A673 (cell line): ENCODE results near the gene TIMM13. TPM values are rescaled to one million over a fixed set of nuclear protein-coding genes. Genes with fewer than 3 reads are reported as not detected.

ENCODE experiments used
- BruUV-seq: library from RNA; stranded (reverse); fragments of 400-500 nt; replicated peaks from 2 replicates; lab custom pipeline; 2021; lab: Mats Ljungman, UMichigan
- CTCF ChIA-PET: fragments of 300-600 bp; sonication (Branson Sonifier 250); formaldehyde crosslinking; loops from one replicate; lab custom pipeline; 2022; ENCODE audit warnings: antibody characterized with exemption; lab: Charles Lee
- POLR2A ChIA-PET: fragments of 300-600 bp; sonication (Branson Sonifier 250); formaldehyde crosslinking; loops from one replicate; lab custom pipeline; 2022; ENCODE audit warnings: antibody characterized with exemption; ENCODE audit not compliant: low non-redundant PET; lab: Charles Lee
- DNase-seq: peaks from one replicate; pipeline ENCODE4 v3.0.0-alpha.2; 2015; ENCODE audit warnings: low spot score
- H3K27ac ChIP-seq: fragments of 200-600 bp; sonication (generic); 2 replicates; pipeline ENCODE4 v1.5.1; 2016; ENCODE audit warnings: mixed run types, low read depth, mild to moderate bottlenecking, mixed read lengths, antibody characterized with exemption, low read length; ENCODE audit not compliant: poor library complexity, severe bottlenecking
- H3K27me3 ChIP-seq: fragments of 200-600 bp; sonication (generic); replicated peaks from 2 replicates; pipeline ENCODE4 v1.6.1; 2017; ENCODE audit warnings: mixed run types, low read depth, mild to moderate bottlenecking, mixed read lengths, antibody characterized with exemption, low read length; ENCODE audit not compliant: insufficient read depth, poor library complexity
- H3K36me3 ChIP-seq: fragments of 200-600 bp; sonication (generic); 2 replicates; pipeline ENCODE4 v1.6.1; 2016; ENCODE audit warnings: mixed run types, mild to moderate bottlenecking, mixed read lengths, antibody characterized with exemption, low read length; ENCODE audit not compliant: insufficient read depth, poor library complexity, severe bottlenecking
- H3K4me1 ChIP-seq: fragments of 200-600 bp; sonication (generic); 2 replicates; pipeline ENCODE4 v1.6.1; 2017; ENCODE audit warnings: mixed run types, mild to moderate bottlenecking, mixed read lengths, antibody characterized with exemption, low read length; ENCODE audit not compliant: insufficient read depth, poor library complexity, severe bottlenecking
- H3K4me3 ChIP-seq: fragments of 200-600 bp; sonication (generic); 2 replicates; pipeline ENCODE4 v1.5.1; 2016; ENCODE audit warnings: low read depth, mixed run types, mild to moderate bottlenecking, mixed read lengths, low read length; ENCODE audit not compliant: poor library complexity, severe bottlenecking
- H3K9me3 ChIP-seq: fragments of 200-600 bp; sonication (generic); 2 replicates; pipeline ENCODE4 v1.6.1; 2016; ENCODE audit warnings: mixed run types, low read depth, mild to moderate bottlenecking, mixed read lengths, antibody characterized with exemption, low read length; ENCODE audit not compliant: poor library complexity, severe bottlenecking
- EZH2 ChIP-seq: fragments of 200-600 bp; sonication (generic); IDR thresholded peaks from 2 replicates; pipeline ENCODE4 v1.6.1; 2017; ENCODE audit warnings: borderline replicate concordance, low read depth, mild to moderate bottlenecking, mixed read lengths, antibody characterized with exemption, low read length; ENCODE audit not compliant: poor library complexity, severe bottlenecking
- intact Hi-C: fragments of 100-400 bp; cut with micrococcal nuclease; formaldehyde crosslinking; loops from one replicate; pipeline ENCODE4 v1.10.0; 2022; ENCODE audit not compliant: unreplicated experiment
- total RNA-seq: library from RNA; stranded (reverse); gene quantifications from 2 replicates; pipeline ENCODE4 v1.2.3, GENCODE V29; 2021
- TF ChIP-seq, protein P1 (sequence below): fragments of 300-800, 200-600 bp; sonication (generic); conservative IDR thresholded peaks from 2 replicates; pipeline ENCODE4 v1.5.1; 2017; ENCODE audit warnings: low read depth, mild to moderate bottlenecking, antibody characterized with exemption, low read length, moderate library complexity, mixed read lengths

The TIMM13 gene
- total RNA-seq, 1 experiment from 2014 or later = 213 TPM

DNA sequence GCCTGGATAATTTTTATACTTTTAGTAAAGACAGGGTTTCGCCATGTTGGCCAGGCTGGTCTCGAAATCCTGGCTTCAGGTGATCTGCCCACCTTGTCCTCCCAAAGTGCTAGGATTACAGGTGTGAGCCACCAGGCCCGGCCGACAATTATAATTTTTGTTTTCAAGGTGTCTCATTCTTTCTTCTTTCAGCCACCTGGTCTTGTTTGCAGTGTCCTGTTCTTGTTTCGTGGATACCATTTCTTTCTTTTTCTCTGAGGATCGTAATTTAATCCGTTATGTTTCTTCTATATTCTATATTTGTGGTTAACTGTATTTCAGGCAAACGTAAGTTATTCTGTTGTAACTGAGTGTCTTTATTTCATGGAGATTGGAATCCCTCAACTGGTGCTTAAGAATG lies 15.7 kb downstream of the TIMM13 start:
- H3K36me3 ChIP-seq = peaks cover 4% of the 10 kb centered on the region
- intact Hi-C loops = no loop called here
- H3K4me1 ChIP-seq = no peaks in the 10 kb centered on the region
- no peaks in the 10 kb centered on the region for H3K27me3 ChIP-seq
- no peak overlapping the region for H3K27ac ChIP-seq
- no peak overlapping the region for H3K4me3 ChIP-seq
- BruUV-seq = no TSS peak
- ChIA-PET CTCF (interaction anchor here (0.6 kb wide), 1 partner anchor 256 kb away, joined by 7 read pairs; no protein-coding TSS in a partner anchor), POLR2A (interaction anchor here (0.6 to 0.7 kb wide), 2 partner anchors 11 to 585 kb away, joined by 3 to 14 read pairs; no protein-coding TSS in a partner anchor)
- TF ChIP-seq EZH2 = no peak
- TF ChIP-seq, protein P1, sequence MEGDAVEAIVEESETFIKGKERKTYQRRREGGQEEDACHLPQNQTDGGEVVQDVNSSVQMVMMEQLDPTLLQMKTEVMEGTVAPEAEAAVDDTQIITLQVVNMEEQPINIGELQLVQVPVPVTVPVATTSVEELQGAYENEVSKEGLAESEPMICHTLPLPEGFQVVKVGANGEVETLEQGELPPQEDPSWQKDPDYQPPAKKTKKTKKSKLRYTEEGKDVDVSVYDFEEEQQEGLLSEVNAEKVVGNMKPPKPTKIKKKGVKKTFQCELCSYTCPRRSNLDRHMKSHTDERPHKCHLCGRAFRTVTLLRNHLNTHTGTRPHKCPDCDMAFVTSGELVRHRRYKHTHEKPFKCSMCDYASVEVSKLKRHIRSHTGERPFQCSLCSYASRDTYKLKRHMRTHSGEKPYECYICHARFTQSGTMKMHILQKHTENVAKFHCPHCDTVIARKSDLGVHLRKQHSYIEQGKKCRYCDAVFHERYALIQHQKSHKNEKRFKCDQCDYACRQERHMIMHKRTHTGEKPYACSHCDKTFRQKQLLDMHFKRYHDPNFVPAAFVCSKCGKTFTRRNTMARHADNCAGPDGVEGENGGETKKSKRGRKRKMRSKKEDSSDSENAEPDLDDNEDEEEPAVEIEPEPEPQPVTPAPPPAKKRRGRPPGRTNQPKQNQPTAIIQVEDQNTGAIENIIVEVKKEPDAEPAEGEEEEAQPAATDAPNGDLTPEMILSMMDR = no peak
- DNase-seq = no peak
- no peaks in the 10 kb centered on the region for H3K9me3 ChIP-seq

DNA sequence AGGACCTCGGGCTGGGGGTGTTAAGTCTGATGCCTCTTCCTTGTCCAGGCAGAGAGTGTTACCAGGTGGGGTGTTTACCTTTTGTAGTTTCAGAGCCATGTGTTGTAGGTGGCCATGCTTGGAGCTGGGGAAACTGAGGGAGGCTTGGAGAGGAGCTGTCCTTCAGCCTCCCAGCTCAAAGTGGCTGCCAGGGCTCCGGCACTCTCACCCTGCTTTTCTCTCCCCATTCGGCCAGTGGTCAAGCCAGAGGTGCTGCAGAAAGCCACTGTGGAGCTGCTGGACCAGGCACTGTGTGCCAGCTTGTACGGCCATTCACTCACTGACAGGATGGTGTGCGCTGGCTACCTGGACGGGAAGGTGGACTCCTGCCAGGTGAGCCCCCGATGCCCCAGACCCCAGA lies 17.4 kb downstream of the TIMM13 start:
- intact Hi-C loops = no loop called here
- POLR2A ChIA-PET = no interaction called here
- Histone ChIP-seq H3K27me3 (no peaks in the 10 kb centered on the region), H3K36me3 (no peaks in the 10 kb centered on the region), H3K4me3 (no peak overlapping the region), H3K9me3 (no peaks in the 10 kb centered on the region), H3K4me1 (no peaks in the 10 kb centered on the region), H3K27ac (no peak overlapping the region)
- no peak for DNase-seq
- BruUV-seq = no TSS peak
- CTCF ChIA-PET = no interaction called here
- TF ChIP-seq EZH2 = no peak
- TF ChIP-seq, protein P1 = no peak

DNA sequence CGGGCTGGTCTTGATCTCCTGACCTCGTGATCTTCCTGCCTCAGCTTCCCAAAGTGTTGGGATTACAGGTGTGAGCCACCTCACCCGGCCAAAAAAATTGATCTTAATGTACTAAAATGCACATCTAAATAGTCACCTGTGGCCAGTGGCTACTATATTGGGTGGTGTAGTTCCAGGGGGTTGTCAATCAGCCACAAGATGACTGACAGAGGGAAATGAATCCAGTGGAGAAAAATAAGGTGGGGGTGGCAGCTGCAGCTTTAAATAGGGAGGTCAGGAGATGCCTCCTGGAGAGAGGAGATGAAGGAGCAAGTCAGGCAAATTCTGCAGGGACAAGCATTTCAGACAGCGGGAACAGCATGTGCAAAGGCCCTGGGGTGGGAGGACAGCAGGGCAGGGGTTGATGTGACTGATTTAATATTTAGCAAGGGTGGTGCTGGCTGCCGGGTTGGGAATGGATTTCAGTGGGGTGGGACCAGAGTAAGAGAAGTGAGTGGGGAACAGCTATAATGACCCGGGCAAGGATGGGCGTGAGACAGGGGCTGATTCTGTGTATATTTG lies 18.0 kb downstream of the TIMM13 start:
- CTCF ChIA-PET = no interaction called here
- Histone ChIP-seq H3K4me1 (no peaks in the 10 kb centered on the region), H3K36me3 (no peaks in the 10 kb centered on the region), H3K9me3 (no peaks in the 10 kb centered on the region), H3K27ac (no peak overlapping the region), H3K4me3 (no peak overlapping the region), H3K27me3 (no peaks in the 10 kb centered on the region)
- intact Hi-C loops = no loop called here
- DNase-seq = no peak
- no peak for TF ChIP-seq EZH2
- TF ChIP-seq, protein P1 = no peak
- POLR2A ChIA-PET = no interaction called here
- BruUV-seq = no TSS peak
